PC-9 (cell line): ENCODE measurements around the gene CDC42BPB. TPM values are rescaled to one million over a fixed set of nuclear protein-coding genes. Genes with fewer than 3 reads are reported as not detected.

ENCODE experiments used
- BruUV-seq: library from RNA; stranded (reverse); fragments of 400-500 nt; replicated peaks from 2 replicates; lab custom pipeline; 2021; lab: Mats Ljungman, UMichigan
- CTCF ChIA-PET: fragments of 300-600 bp; sonication (Branson Sonifier 250); formaldehyde crosslinking; loops from one replicate; lab custom pipeline; 2022; ENCODE audit warnings: antibody characterized with exemption; lab: Charles Lee
- POLR2A ChIA-PET: fragments of 300-600 bp; sonication (Branson Sonifier 250); formaldehyde crosslinking; loops from one replicate; lab custom pipeline; 2022; ENCODE audit warnings: antibody characterized with exemption; ENCODE audit not compliant: unreplicated experiment; lab: Charles Lee
- DNase-seq, 2 experiments: peaks; one replicate each; pipeline versions ENCODE4 v3.0.0 to v3.0.0-alpha.2; 2015 to 2022; ENCODE audit warnings: mixed read lengths in 1 of 2
- H2AFZ ChIP-seq: fragments of 200-600 bp; sonication (generic); 2 replicates; pipeline ENCODE4 v1.8.1; 2017; ENCODE audit warnings: antibody characterized with exemption
- H3F3A ChIP-seq: fragments of 200-600 bp; sonication (generic); 2 replicates; pipeline ENCODE4 v1.8.1; 2017; ENCODE audit warnings: antibody characterized with exemption, mild to moderate bottlenecking, low read depth; ENCODE audit not compliant: insufficient read depth
- H3K27ac ChIP-seq: fragments of 200-600 bp; sonication (generic); 2 replicates; pipeline ENCODE4 v1.6.1; 2016; ENCODE audit warnings: mixed run types
- H3K27me3 ChIP-seq: fragments of 200-600 bp; sonication (generic); 2 replicates; pipeline ENCODE4 v1.6.1; 2016; ENCODE audit warnings: low read depth, mixed run types; ENCODE audit not compliant: insufficient read depth
- H3K36me3 ChIP-seq: fragments of 200-600 bp; sonication (generic); 2 replicates; pipeline ENCODE4 v1.6.1; 2016; ENCODE audit warnings: low read depth, mixed run types
- H3K4me1 ChIP-seq: fragments of 200-600 bp; sonication (generic); replicated peaks from 2 replicates; pipeline ENCODE4 v1.6.1; 2016; ENCODE audit warnings: mixed run types; ENCODE audit not compliant: insufficient read depth
- H3K4me2 ChIP-seq: fragments of 200-600 bp; sonication (generic); 2 replicates; pipeline ENCODE4 v1.6.1; 2017; ENCODE audit warnings: mixed run types
- H3K4me3 ChIP-seq: fragments of 200-600 bp; sonication (generic); 2 replicates; pipeline ENCODE4 v1.6.1; 2016; ENCODE audit warnings: mixed run types
- H3K79me2 ChIP-seq: fragments of 200-600 bp; sonication (generic); 2 replicates; pipeline ENCODE4 v1.6.1; 2017; ENCODE audit warnings: low read depth, mixed run types
- H3K9me2 ChIP-seq: fragments of 200-600 bp; sonication (generic); 2 replicates; pipeline ENCODE4 v1.8.1; 2017; ENCODE audit warnings: mild to moderate bottlenecking; ENCODE audit not compliant: insufficient read depth
- H3K9me3 ChIP-seq: fragments of 200-600 bp; sonication (generic); 2 replicates; pipeline ENCODE4 v1.8.1; 2016; ENCODE audit warnings: low read depth; ENCODE audit not compliant: insufficient read depth
- H4K20me1 ChIP-seq: fragments of 200-600 bp; sonication (generic); 2 replicates; pipeline ENCODE4 v1.8.1; 2017; ENCODE audit not compliant: insufficient read depth
- EZH2 ChIP-seq: fragments of 200-600 bp; sonication (generic); IDR thresholded peaks from 2 replicates; pipeline ENCODE4 v1.8.0; 2017; ENCODE audit warnings: antibody characterized with exemption, low read depth
- intact Hi-C: fragments of 100-400 bp; cut with micrococcal nuclease; formaldehyde crosslinking; loops from one replicate; pipeline ENCODE4 v1.10.0; 2022; ENCODE audit not compliant: unreplicated experiment
- total RNA-seq: library from RNA; stranded (reverse); gene quantifications from 2 replicates; pipeline ENCODE4 v1.2.3, GENCODE V29; 2021
- TF ChIP-seq, protein P1 (sequence below): fragments of 200-600 bp; sonication (generic); conservative IDR thresholded peaks from 2 replicates; pipeline ENCODE4 v1.6.1; 2017; ENCODE audit warnings: mixed run types, antibody characterized with exemption, mild to moderate bottlenecking, moderate library complexity

CDC42BPB gene
- total RNA-seq, 1 experiment from 2014 or later, result 203 TPM

DNA sequence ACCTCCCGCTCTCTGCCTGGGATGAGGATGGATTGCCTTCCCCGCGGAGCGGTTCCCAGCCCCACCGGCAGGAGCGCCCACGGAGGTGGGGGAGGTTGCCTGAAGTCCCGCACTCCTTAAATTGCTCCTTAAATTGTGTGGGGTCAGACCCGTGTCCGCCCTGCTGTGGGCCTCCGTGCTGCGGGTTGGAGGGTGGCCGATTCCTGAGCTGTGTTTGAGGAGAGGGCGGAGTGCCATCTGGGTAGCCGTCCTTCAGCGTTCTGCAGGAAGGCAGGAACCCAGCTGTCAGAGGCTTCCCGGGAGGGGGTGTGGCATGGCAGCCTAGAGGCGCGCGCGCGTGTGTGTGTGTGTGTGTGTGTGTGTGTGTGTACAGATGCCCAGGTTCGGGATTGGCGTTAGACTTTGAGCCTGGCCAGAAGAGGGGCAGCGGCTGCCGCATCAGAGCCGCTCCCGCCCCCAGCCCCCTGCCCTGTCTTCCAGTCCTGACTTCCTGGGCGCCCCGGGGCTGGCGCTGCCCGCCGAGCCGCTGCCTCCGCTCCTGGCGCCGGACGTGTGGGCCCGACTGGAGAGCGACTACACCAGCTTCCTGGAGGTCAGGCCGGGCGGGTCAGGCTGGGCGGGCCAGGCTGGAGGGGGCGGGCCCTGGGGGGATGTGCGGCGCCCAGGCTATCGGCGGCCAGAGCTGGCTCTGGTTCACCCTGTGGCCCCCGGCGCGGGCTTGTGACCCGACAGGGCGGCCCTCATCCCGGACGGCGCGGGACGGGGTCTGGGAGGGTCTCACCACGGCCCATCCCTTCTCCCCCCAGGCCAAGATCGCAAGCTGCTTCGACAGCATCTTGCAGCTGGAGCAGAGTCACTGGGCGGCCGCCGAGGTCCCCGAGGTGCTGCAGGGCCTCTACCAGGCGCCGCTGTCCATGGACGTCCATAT, 46.4 kb upstream of the CDC42BPB start:
- CTCF ChIA-PET, result interaction anchor here (0.6 to 2.8 kb wide), 16 partner anchors 17 to 510 kb away, joined by 3 to 83 read pairs (median 8); partner anchors contain the start of gene TNFAIP2
- no peak for TF ChIP-seq EZH2
- TF ChIP-seq, protein P1, sequence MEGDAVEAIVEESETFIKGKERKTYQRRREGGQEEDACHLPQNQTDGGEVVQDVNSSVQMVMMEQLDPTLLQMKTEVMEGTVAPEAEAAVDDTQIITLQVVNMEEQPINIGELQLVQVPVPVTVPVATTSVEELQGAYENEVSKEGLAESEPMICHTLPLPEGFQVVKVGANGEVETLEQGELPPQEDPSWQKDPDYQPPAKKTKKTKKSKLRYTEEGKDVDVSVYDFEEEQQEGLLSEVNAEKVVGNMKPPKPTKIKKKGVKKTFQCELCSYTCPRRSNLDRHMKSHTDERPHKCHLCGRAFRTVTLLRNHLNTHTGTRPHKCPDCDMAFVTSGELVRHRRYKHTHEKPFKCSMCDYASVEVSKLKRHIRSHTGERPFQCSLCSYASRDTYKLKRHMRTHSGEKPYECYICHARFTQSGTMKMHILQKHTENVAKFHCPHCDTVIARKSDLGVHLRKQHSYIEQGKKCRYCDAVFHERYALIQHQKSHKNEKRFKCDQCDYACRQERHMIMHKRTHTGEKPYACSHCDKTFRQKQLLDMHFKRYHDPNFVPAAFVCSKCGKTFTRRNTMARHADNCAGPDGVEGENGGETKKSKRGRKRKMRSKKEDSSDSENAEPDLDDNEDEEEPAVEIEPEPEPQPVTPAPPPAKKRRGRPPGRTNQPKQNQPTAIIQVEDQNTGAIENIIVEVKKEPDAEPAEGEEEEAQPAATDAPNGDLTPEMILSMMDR, result no peak
- BruUV-seq, result TSS peak; percentile 73
- no peaks in the 10 kb centered on the region for H3K27me3 ChIP-seq
- H3K79me2 ChIP-seq, result no peaks in the 10 kb centered on the region
- H4K20me1 ChIP-seq, result no peaks in the 10 kb centered on the region
- intact Hi-C loops, result loop anchor here (2.0 to 10.0 kb wide), 2 partner anchors 103 to 291 kb away; no protein-coding TSS in a partner anchor
- no peaks in the 10 kb centered on the region for H3K9me2 ChIP-seq
- H3K9me3 ChIP-seq, result no peaks in the 10 kb centered on the region
- H2AFZ ChIP-seq, result peak overlapping the region; percentile 74
- peak overlapping the region; percentile 72 for H3K4me2 ChIP-seq
- H3K27ac ChIP-seq, result no peak overlapping the region; the same call in 1 of the 2 replicates
- H3K4me1 ChIP-seq, result peaks cover 72% of the 10 kb centered on the region
- peaks cover 70% of the 10 kb centered on the region for H3F3A ChIP-seq
- DNase-seq, result peak; percentile 83 to 90
- POLR2A ChIA-PET, result interaction anchor here (0.5 to 1.3 kb wide), 8 partner anchors 20 to 660 kb away, joined by 3 to 22 read pairs (median 4); partner anchors contain the start of gene TNFAIP2
- H3K36me3 ChIP-seq, result no peaks in the 10 kb centered on the region
- H3K4me3 ChIP-seq, result peak overlapping the region; percentile 54

DNA sequence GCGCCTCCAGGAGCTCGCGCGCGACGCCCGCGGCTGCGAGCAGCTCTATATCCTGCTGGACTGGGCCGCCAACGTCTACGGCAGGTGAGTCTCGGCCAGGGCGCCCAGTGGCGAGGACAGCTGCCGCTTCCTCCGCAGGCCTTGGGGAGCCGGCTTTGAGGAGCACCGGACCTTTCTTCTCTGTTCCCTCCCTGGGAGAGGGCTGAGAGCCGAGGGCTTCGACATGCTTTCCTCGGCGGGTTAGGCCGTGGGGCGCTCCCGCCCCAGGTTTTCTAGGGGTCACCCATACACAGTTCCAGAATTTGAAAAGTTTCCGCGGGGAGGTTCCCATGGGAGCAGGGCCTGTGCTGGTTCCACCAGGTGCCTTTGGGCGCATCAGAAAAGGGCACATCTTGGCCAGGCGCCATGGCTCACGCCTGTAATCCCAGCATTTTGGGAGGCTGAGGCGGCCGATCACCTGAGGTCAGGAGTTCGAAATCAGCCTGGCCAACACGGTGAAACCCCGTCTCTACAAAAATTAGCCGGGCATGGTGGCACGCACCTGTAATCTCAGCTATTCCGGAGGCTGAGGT, 45.4 kb upstream of the CDC42BPB start:
- Histone ChIP-seq H3K79me2 (no peaks in the 10 kb centered on the region), H3K27ac (no peak overlapping the region), H3K9me3 (no peaks in the 10 kb centered on the region), H2AFZ (no peak overlapping the region), H4K20me1 (no peaks in the 10 kb centered on the region), H3K36me3 (no peaks in the 10 kb centered on the region), H3K4me1 (peaks cover 68% of the 10 kb centered on the region), H3K4me3 (no peak overlapping the region), H3F3A (peaks cover 63% of the 10 kb centered on the region), H3K27me3 (no peaks in the 10 kb centered on the region), H3K9me2 (no peaks in the 10 kb centered on the region), H3K4me2 (0 out of 2 replicates have a peak overlapping the region, but pooled peaks have one; percentile 72)
- BruUV-seq, result no TSS peak
- CTCF ChIA-PET, result interaction anchor here (1.0 kb wide), 1 partner anchor 16 kb away, joined by 3 read pairs; no protein-coding TSS in a partner anchor
- DNase-seq, result no peak
- TF ChIP-seq EZH2, result no peak
- TF ChIP-seq, protein P1, result no peak
- intact Hi-C loops, result loop anchor here (10.0 kb wide), 1 partner anchor 292 kb away; no protein-coding TSS in a partner anchor
- POLR2A ChIA-PET, result interaction anchor here (0.5 to 1.3 kb wide), 2 partner anchors 27 to 409 kb away, joined by 3 to 22 read pairs; no protein-coding TSS in a partner anchor

DNA sequence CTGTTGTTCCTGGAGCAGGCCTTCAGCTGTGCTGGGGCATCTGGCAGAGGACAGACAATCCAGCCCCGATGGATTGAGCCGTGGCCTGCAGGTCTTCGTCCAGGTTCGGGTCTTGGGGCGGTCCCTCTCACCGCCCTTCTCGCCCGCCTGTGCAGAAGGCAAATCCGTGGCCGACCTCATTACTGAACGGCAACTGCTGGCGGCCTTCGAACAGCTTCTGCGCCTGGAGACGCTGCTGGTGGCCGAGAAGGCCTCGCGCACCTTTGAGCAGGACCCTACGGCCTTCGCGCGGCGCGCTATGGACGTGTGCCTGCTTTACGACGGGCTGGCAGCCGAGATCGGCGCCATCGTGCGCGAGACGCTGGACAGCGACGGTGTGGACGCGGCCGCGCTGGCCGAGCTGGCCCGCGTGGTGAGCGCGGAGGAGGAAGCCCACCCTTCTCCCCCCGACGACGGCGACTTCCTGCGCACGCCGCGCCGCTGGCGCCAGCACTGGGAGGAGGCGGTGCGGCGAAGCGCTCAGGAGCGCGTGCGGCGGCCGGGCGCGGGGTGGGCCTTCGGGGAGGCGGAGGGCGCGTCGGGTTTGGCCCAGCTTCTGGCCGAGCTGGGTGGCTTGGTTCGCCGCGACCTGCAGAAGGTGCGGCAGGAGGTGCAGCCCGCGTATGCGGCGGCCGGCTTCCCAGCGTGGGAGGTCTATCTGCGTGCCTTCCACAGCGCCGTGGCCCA, 44.8 kb upstream of the CDC42BPB start:
- H3K27ac ChIP-seq, result no peak overlapping the region
- H2AFZ ChIP-seq, result no peak overlapping the region
- no peak for TF ChIP-seq EZH2
- TF ChIP-seq, protein P1, result no peak
- H3K4me1 ChIP-seq, result peaks cover 68% of the 10 kb centered on the region
- POLR2A ChIA-PET, result no interaction called here
- no peaks in the 10 kb centered on the region for H3K36me3 ChIP-seq
- no peaks in the 10 kb centered on the region for H3K79me2 ChIP-seq
- CTCF ChIA-PET, result no interaction called here
- H3K9me2 ChIP-seq, result no peaks in the 10 kb centered on the region
- DNase-seq, result no peak
- H3K27me3 ChIP-seq, result no peaks in the 10 kb centered on the region
- no peaks in the 10 kb centered on the region for H3K9me3 ChIP-seq
- H3F3A ChIP-seq, result peaks cover 63% of the 10 kb centered on the region
- no peak overlapping the region for H3K4me2 ChIP-seq
- no peak overlapping the region for H3K4me3 ChIP-seq
- intact Hi-C loops, result loop anchor here (10.0 kb wide), 1 partner anchor 293 kb away; no protein-coding TSS in a partner anchor
- H4K20me1 ChIP-seq, result no peaks in the 10 kb centered on the region
- no TSS peak for BruUV-seq
